ENCODE data around the gene MT1H.
"Not testable (repeated sequence)": the region's sequence is repeated elsewhere in the genome, so short reads cannot be mapped to it uniquely, and the experiment has no call there.

MT1H gene

GRCh38 chr16:56684926-56685590 lies 15.4 kb downstream of the MT1H start:
- DNase-seq (ENCODE audit: low read depth): no peak

- no peak for DNase-seq (ENCODE audit: low read depth)
Measured at GRCh38 chr16:56686758-56687157, 17.1 kb downstream of the MT1H start.

- no peak for DNase-seq (ENCODE audit: low read depth)
Measured at GRCh38 chr16:56688762-56689161, 19.1 kb downstream of the MT1H start.

GRCh38 chr16:56689171-56689570 lies 19.6 kb downstream of the MT1H start:
- no peak for DNase-seq (ENCODE audit: low read depth)

GRCh38 chr16:56690420-56691122 lies 21.0 kb downstream of the MT1H start:
- no peak for DNase-seq (ENCODE audit: low read depth)

GRCh38 chr16:56691885-56692284 lies 22.3 kb downstream of the MT1H start:
- no peak for DNase-seq (ENCODE audit: low read depth)

GRCh38 chr16:56695246-56695645 lies 25.6 kb downstream of the MT1H start:
- no peak for DNase-seq (ENCODE audit: low read depth)

GRCh38 chr16:56697456-56698155 lies 28.0 kb downstream of the MT1H start:
- DNase-seq (ENCODE audit: low read depth): no peak

GRCh38 chr16:56700195-56700594 lies 30.6 kb downstream of the MT1H start:
- no peak for DNase-seq (ENCODE audit: low read depth)

GRCh38 chr16:56700631-56701030 lies 31.0 kb downstream of the MT1H start:
- no peak for DNase-seq (ENCODE audit: low read depth)

GRCh38 chr16:56701534-56701933 lies 31.9 kb downstream of the MT1H start:
- no peak for DNase-seq (ENCODE audit: low read depth)

GRCh38 chr16:56702836-56703235 lies 33.2 kb downstream of the MT1H start:
- DNase-seq (ENCODE audit: low read depth): no peak

GRCh38 chr16:56708525-56709442 lies 39.2 kb downstream of the MT1H start:
- no peak for DNase-seq (ENCODE audit: low read depth)

GRCh38 chr16:56709443-56710040 lies 39.9 kb downstream of the MT1H start:
- no peak for DNase-seq (ENCODE audit: low read depth)

GRCh38 chr16:56710181-56710737 lies 40.6 kb downstream of the MT1H start:
- DNase-seq (ENCODE audit: low read depth): no peak

- DNase-seq (ENCODE audit: low read depth): no peak
Measured at GRCh38 chr16:56711862-56712261, 42.2 kb downstream of the MT1H start.

GRCh38 chr16:56713794-56714193 lies 44.2 kb downstream of the MT1H start:
- DNase-seq (ENCODE audit: low read depth): no peak

GRCh38 chr16:56715126-56715525 lies 45.5 kb downstream of the MT1H start:
- DNase-seq (ENCODE audit: low read depth): no peak

GRCh38 chr16:56716761-56717160 lies 47.1 kb downstream of the MT1H start:
- no peak for DNase-seq (ENCODE audit: low read depth)

GRCh38 chr16:56717532-56717931 lies 47.9 kb downstream of the MT1H start:
- DNase-seq (ENCODE audit: low read depth): not testable (repeated sequence)
